ENCODE data around the gene PXK. TPM values are rescaled to one million over a fixed set of nuclear protein-coding genes. Genes with fewer than 3 reads are reported as not detected.

Gene PXK
- total RNA-seq, 2 experiments from 2014 or later = 68.7 to 125 TPM

- no peak for DNase-seq (ENCODE audit: low spot score)
- Histone ChIP-seq H2AFZ (ENCODE audit: low read length) (no peak overlapping the region), H3K4me3 (ENCODE audit: low read depth, low read length, poor library complexity, severe bottlenecking) (no peak overlapping the region), H3K4me2 (ENCODE audit: low read length) (no peak overlapping the region), H4K20me1 (ENCODE audit: insufficient read depth, low read length) (no peaks in the 10 kb centered on the region), H3K79me2 (ENCODE audit: insufficient read depth, low read depth, low read length) (no peaks in the 10 kb centered on the region), H3K4me1 (ENCODE audit: insufficient read depth, low read length, poor library complexity, severe bottlenecking) (no peaks in the 10 kb centered on the region), H3K9me3 (ENCODE audit: low read length) (no peaks in the 10 kb centered on the region), H3K36me3 (ENCODE audit: insufficient read depth, low read length) (no peaks in the 10 kb centered on the region), H3K27ac (ENCODE audit: low read depth, low read length, poor library complexity, severe bottlenecking) (no peak overlapping the region), H3K9me2 (ENCODE audit: insufficient read depth, low read length) (no peaks in the 10 kb centered on the region)
- BruUV-seq (replicated peaks) = no TSS peak
- TF ChIP-seq CTCF (conservative IDR thresholded peaks at IDR 0.05; ENCODE audit: low read length) (no peak), EZH2phosphoT487 (IDR thresholded peaks at IDR 0.05; ENCODE audit: borderline replicate concordance, low read depth, low read length) (no peak)
- intact Hi-C loops (cut with micrococcal nuclease; ENCODE audit: unreplicated experiment) = no loop called here
- POLR2A ChIA-PET = no interaction called here
- CTCF ChIA-PET (ENCODE audit: unreplicated experiment) = no interaction called here
These were observed 109.1 kb downstream of the PXK start for GRCh38 chr3:58441514-58442450.

GRCh38 chr3:58452176-58452575 lies 119.5 kb downstream of the PXK start:
- no peaks in the 10 kb centered on the region for H3K36me3 ChIP-seq (ENCODE audit: insufficient read depth, low read length)
- no peaks in the 10 kb centered on the region for H3K4me1 ChIP-seq (ENCODE audit: insufficient read depth, low read length, poor library complexity, severe bottlenecking)
- BruUV-seq (replicated peaks) = no TSS peak
- H3K4me2 ChIP-seq (ENCODE audit: low read length) = no peak overlapping the region
- no peaks in the 10 kb centered on the region for H3K79me2 ChIP-seq (ENCODE audit: insufficient read depth, low read depth, low read length)
- DNase-seq (ENCODE audit: low spot score) = no peak
- POLR2A ChIA-PET = no interaction called here
- CTCF ChIA-PET (ENCODE audit: unreplicated experiment) = no interaction called here
- peaks cover 12% of the 10 kb centered on the region; the same call in 1 of the 2 replicates for H3K9me3 ChIP-seq (ENCODE audit: low read length)
- no peak overlapping the region for H2AFZ ChIP-seq (ENCODE audit: low read length)
- no peak overlapping the region for H3K27ac ChIP-seq (ENCODE audit: low read depth, low read length, poor library complexity, severe bottlenecking)
- H3K9me2 ChIP-seq (ENCODE audit: insufficient read depth, low read length) = no peaks in the 10 kb centered on the region
- intact Hi-C loops (cut with micrococcal nuclease; ENCODE audit: unreplicated experiment) = no loop called here
- H3K4me3 ChIP-seq (ENCODE audit: low read depth, low read length, poor library complexity, severe bottlenecking) = no peak overlapping the region
- TF ChIP-seq EZH2phosphoT487 (IDR thresholded peaks at IDR 0.05; ENCODE audit: borderline replicate concordance, low read depth, low read length) (no peak), CTCF (conservative IDR thresholded peaks at IDR 0.05; ENCODE audit: low read length) (no peak)
- H4K20me1 ChIP-seq (ENCODE audit: insufficient read depth, low read length) = no peaks in the 10 kb centered on the region

- ChIA-PET POLR2A (no interaction called here), CTCF (ENCODE audit: unreplicated experiment) (no interaction called here)
- no TSS peak for BruUV-seq (replicated peaks)
- no peak for TF ChIP-seq CTCF (conservative IDR thresholded peaks at IDR 0.05; ENCODE audit: low read length)
- TF ChIP-seq EZH2phosphoT487 (IDR thresholded peaks at IDR 0.05; ENCODE audit: borderline replicate concordance, low read depth, low read length) = no peak
- Histone ChIP-seq H3K9me2 (ENCODE audit: insufficient read depth, low read length) (no peaks in the 10 kb centered on the region), H3K36me3 (ENCODE audit: insufficient read depth, low read length) (no peaks in the 10 kb centered on the region), H3K4me1 (ENCODE audit: insufficient read depth, low read length, poor library complexity, severe bottlenecking) (peaks cover 5% of the 10 kb centered on the region), H3K27ac (ENCODE audit: low read depth, low read length, poor library complexity, severe bottlenecking) (no peak overlapping the region), H2AFZ (ENCODE audit: low read length) (no peak overlapping the region), H3K9me3 (ENCODE audit: low read length) (peaks cover 12% of the 10 kb centered on the region; the same call in 1 of the 2 replicates), H3K4me3 (ENCODE audit: low read depth, low read length, poor library complexity, severe bottlenecking) (no peak overlapping the region), H3K79me2 (ENCODE audit: insufficient read depth, low read depth, low read length) (no peaks in the 10 kb centered on the region), H4K20me1 (ENCODE audit: insufficient read depth, low read length) (no peaks in the 10 kb centered on the region), H3K4me2 (ENCODE audit: low read length) (no peak overlapping the region)
- intact Hi-C loops (cut with micrococcal nuclease; ENCODE audit: unreplicated experiment) = no loop called here
- no peak for DNase-seq (ENCODE audit: low spot score)
These were observed 126.5 kb downstream of the PXK start for GRCh38 chr3:58459160-58459559.

Data from OCI-LY7 (cell line).